NCI-H146 (cell line): Measurements from ENCODE around the gene GATA6.
"Not testable (repeated sequence)": the region's sequence is repeated elsewhere in the genome, so short reads cannot be mapped to it uniquely, and the experiment has no call there.

Source experiments
- DNase-seq: peaks from one replicate; lab custom pipeline; 2025; lab: John Stamatoyannopoulos, UW

Gene GATA6

GRCh38 chr18:22182884-22183697 lies 13.7 kb downstream of the GATA6 start:
- DNase-seq: no peak

- no peak for DNase-seq
Observed at GRCh38 chr18:22183698-22184170, 14.3 kb downstream of the GATA6 start.

GRCh38 chr18:22184573-22184972 lies 15.2 kb downstream of the GATA6 start:
- peak; percentile 68 for DNase-seq

- peak; percentile 83 for DNase-seq
Observed at GRCh38 chr18:22185273-22185672, 15.9 kb downstream of the GATA6 start.

DNA sequence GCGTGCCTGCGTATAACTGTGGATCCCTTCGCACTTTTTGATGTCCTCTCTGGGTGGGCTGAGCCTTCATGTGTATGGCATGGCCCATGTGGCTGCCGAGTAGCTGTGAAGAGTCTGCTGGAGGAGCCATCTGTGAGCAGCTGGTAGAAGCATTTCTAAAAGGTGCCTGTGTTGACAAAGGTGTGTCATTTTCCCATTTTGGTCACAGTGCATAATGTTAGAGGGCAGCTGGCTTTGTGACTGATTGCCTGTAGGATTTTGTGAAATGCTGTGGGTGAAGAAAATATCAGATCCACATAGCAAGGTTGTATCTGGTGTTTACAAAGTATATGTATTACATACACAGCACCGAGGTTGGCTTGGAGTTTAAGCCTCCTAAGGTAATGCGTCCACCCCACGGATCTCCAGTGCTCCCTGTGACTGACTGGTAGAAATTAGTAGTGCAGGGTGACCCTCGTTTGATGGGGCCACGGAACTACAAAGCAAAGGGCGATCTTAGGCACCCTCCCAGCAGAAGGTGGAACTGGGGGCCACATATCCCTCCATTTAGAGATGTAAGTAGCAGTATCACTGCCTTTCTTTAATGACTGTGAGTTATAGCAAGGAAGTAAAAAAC lies 16.5 kb downstream of the GATA6 start:
- DNase-seq: peak; percentile 92

DNA sequence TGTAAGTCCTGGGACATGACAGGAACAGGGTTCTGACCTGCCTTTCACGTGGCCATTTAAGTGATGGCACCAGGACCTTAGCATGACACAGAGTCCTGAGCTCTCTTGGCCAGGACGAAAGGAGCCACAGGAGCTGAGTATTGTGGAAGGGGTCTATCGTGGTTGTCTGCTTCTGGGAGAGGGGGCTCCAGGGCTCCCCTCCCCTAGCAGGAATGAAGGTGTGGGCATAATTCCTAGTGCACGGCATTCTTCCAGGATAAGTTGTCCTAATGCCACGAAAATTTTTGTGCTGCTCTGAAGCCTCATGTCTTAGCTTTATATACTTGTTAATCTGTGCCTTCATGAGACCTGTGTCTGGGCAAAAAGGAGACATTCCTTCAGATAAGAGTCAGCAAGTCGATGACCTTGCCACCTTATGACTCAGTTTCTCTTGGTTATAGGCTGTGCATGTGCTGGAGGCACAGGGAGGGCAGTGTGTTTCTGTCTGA lies 17.1 kb downstream of the GATA6 start:
- DNase-seq: no peak

- DNase-seq: no peak
Observed at GRCh38 chr18:22188559-22189267, 19.3 kb downstream of the GATA6 start.

DNA sequence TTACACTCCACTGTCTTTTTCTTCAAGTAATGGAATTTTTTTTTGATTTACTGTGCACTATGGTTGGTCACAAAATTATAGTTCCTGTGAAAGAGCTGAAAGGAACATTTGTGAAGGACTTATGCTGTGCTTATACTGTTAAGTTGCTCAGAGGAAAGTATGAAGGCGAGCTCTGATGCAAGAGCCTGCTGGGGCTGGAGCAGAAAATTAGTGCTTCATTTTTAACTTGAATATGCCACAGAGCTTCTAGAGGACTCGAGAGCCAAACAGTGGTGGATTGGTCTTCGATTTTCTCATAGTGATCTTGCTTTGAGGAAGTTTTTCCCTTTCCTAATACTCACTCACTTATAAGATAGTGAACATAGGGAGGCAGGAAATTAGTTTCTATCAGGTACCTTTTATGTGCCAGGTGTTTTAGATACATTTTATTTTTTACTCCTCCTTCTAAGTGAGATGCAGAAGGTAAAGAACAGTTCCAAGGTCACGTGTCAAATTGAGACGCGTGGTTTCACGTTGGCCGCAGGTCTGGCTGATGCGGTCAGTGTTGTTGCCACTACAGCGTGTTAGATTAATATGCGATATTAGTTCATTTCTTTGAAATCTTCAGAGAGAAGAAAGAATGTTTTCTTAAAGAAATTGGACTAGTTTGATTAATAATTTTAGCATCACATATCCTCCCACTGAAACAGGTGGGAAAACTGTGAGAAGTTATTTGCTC lies 20.2 kb downstream of the GATA6 start:
- DNase-seq: no peak

GRCh38 chr18:22191346-22191695 lies 21.9 kb downstream of the GATA6 start:
- DNase-seq: no peak

- DNase-seq: no peak
Observed at GRCh38 chr18:22191923-22192322, 22.5 kb downstream of the GATA6 start.

GRCh38 chr18:22193466-22193865 lies 24.1 kb downstream of the GATA6 start:
- no peak for DNase-seq

- DNase-seq: peak; percentile 40
Observed at GRCh38 chr18:22194151-22194598, 24.8 kb downstream of the GATA6 start.

DNA sequence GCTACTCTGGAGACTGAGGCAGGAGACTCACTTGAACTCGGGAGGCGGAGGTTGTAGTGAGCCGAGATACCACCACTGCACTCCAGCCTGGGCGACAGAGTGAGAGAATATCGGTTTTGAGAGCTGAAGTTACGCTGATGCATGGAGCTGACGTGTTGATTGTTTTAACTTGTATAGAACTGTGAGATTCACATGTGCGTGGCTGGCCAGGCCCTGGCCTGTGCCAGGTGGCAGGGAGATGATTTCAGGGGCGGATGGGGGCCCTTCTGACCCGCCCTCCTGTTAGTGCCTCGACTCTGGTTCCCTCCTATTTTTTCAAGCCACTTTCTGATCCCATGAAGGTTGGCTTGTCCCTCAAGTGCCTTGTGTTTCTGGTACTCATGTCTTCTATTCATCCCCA lies 25.7 kb downstream of the GATA6 start:
- DNase-seq: no peak

DNA sequence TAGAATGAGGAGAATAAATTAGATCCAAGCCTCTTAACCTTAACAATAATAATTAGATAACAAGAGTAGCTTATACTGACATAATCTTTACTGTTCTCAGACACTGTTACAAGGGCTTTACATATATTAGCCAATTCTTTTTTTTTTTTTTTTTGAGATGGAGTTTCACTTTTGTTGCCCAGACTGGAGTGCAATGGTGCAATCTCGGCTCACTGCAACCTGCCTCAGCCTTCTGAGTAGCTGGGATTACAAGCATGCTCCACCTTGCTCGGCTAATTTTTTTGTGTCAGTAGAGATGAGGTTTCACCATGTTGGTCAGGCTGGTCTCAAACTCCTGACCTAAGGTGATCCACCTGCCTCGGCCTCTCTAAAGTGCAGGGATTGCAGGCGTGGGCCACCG lies 27.6 kb downstream of the GATA6 start:
- DNase-seq: not testable (repeated sequence)

GRCh38 chr18:22197668-22198067 lies 28.3 kb downstream of the GATA6 start:
- no peak for DNase-seq

- no peak for DNase-seq
Observed at GRCh38 chr18:22198163-22198562, 28.8 kb downstream of the GATA6 start.

DNA sequence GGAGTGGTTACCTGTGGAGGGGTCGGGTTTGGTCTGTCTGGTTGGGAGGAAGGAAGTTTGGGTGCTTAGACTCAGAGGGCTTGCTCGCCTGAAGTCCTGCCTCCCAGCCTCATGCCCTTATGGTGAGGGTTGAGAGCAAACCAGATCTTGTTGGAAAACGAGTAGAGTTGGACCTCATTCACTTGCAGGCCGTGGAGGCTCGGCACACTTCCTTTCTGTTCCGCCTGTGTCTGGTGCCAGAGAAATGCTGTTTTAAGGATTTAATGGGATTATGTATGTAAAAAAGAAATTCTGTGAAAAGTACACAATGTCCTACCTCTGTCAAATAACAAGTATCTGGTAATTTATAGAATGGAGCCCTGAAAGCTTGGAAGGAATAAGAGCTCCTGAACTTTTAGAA lies 29.6 kb downstream of the GATA6 start:
- no peak for DNase-seq

- DNase-seq: no peak
Observed at GRCh38 chr18:22200611-22201225, 31.3 kb downstream of the GATA6 start.

- DNase-seq: no peak
Observed at GRCh38 chr18:22203035-22203434, 33.6 kb downstream of the GATA6 start.

DNA sequence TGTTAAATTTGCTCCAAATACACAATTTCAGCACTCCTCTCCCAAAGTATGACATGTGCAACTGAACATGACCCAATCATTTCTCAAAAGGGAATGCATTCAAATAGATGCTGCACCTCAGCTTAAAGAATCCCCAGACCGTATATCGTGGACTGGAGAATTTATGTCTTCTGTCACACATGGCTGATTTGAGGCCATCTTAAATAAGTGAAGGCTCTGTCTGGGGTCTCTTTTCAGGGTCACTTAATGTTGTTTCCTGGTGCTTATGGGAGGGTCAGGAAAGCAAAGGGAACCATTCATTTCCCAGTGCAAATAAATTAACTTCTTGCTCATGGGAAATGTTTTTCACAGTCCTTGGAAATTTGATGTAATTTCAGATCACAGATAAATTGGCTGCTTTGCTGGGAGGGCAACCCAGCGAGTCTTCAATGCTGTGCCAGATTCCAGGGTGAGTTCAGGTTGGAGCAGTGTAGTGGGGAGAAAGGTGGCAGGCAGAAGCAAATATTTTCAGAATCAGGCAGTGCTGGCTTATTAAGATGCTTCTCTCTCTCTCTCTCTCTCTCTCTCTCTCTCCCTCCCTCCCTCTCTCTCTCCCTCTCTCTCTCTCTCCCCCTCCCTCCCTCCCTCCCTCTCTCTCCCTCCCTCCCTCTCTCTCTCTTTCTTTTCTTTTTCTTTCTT lies 34.3 kb downstream of the GATA6 start:
- DNase-seq: no peak

GRCh38 chr18:22204214-22204536 lies 34.8 kb downstream of the GATA6 start:
- DNase-seq: no peak
